NB4 (cell line): ENCODE measurements around the gene RFX6.

Experiments used
- CTCF ChIP-seq: IDR thresholded peaks from one replicate; pipeline ENCODE4 v1.5.1; 2012; ENCODE audit warnings: low read depth, low read length
- MAX ChIP-seq: IDR thresholded peaks from 2 replicates; pipeline ENCODE4 v1.6.1; 2011; ENCODE audit warnings: low read depth, low read length
- MYC ChIP-seq: IDR thresholded peaks from 2 replicates; pipeline ENCODE4 v1.6.1; 2011; ENCODE audit warnings: low read depth, low read length
- POLR2A ChIP-seq: IDR thresholded peaks from 2 replicates; pipeline ENCODE4 v1.6.1; 2011; ENCODE audit warnings: mild to moderate bottlenecking; ENCODE audit not compliant: insufficient read length; ENCODE audit errors: extremely low read depth

DNA sequence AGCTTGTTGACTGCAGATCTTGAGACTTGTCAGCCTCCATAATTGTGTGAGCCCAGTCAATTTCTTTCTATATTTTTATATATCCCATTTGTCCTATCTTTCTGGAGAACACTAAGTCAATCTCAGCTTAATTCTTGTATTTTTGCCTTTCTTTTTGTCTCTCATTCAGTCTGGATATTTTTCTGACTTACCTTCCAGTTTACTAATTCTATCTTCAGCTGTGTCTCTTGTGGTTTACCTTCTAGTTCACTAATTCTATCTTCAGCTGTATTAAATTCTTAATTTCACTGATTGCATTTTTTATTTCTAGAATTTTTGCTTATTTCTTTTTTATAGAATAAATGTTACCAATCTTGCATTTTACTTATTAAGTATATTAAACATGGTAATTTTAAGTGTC is 17.8 kb upstream of the RFX6 start:
- TF ChIP-seq CTCF = no peak
- no peak for TF ChIP-seq POLR2A
- TF ChIP-seq MYC = no peak
- no peak for TF ChIP-seq MAX
